Stimulated activated CD8-positive, alpha-beta memory T cell treated with anti-CD3 and anti-CD28 coated beads, Interleukin-7, amount 100 ng/mL, for 4 hours (primary cell): ENCODE measurements around the gene GPS2.
A peak's percentile ranks its signal among the peaks of the same experiment; 100 is the strongest.

Experiments
- DNase-seq, 2 donors: peaks; one replicate each; pipeline ENCODE4 v3.0.0-alpha.2; 2020; ENCODE audit warnings: low read depth in 2 of 2

GPS2 gene

DNA sequence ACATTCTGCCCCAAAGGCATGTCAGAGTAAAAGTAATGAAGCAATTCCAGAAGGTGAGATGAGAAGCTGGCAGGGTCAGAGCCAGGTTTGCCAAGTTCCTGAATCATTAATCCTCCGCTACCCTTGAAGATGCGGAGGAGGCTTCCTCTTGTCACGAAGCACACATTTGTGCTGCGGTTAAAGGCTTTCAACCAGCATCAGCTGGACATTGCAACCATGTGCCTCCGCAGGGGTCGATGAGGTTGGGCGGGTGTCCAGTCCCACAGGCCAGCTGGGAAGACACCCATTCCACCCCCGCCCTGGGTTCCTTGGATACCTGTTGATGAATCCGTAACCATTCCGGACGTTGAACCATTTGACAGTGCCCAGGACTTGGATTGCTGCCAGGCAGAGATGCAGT, 22.0 kb downstream of the GPS2 start:
- DNase-seq, result no peak

DNA sequence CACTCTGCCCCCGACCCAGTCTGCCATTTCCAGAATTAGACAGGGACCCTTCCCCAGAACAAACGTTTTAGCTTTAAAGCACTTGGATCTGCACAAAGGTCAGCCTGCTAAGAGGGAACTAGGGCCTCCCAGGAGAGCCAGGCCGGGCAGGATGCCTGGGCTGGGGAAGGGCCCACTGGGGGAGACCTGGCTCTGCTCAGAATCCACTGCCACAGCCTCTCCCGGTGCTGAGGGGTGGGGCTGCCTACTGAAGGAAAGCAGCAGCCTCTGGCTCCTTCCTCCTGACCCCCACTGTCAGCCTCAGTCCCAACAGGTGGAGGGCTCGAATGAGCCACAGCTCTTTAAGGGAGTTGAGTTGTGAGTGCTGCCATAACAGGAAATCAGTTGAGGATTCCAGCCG, 22.4 kb downstream of the GPS2 start:
- DNase-seq, result no peak

DNA sequence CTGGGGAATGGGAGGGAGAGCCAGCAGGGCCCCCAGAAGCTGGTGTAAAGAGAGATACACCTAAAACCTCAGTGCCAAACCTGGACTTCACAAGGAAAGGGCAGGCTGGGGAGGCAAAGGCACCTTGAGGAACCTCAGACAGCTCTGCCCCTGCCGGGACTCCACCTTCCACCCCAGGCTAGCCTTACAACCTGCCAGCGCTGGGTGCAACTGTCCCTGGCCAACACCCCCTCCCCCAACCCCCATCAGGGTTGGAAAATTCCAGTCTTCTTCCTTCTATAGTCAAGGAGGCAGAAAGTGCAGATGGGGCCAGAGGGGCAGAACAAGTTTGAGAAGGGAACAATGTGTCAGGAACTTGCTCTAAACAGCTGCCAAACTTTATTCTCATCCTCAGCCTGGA, 23.0 kb downstream of the GPS2 start:
- DNase-seq, result no peak

DNA sequence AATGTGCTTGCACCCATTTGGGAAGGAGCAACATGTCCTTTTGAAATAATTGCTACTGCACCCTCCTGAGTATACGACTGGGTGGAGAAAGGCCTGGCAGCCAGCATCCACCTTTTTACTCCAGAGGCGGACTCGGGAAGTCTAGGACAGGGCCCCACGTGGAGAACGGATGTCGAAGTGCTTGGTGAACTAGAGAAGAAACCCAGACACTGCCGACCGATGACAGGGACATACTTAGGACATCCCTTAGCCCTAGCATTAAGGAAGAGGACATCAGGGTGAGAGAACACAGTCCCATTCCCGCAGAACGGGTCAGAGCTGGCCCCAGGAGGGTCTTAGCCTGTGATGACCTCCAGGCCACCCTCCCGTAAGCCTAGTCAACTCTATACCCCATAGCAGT, 24.5 kb downstream of the GPS2 start:
- no peak for DNase-seq

DNA sequence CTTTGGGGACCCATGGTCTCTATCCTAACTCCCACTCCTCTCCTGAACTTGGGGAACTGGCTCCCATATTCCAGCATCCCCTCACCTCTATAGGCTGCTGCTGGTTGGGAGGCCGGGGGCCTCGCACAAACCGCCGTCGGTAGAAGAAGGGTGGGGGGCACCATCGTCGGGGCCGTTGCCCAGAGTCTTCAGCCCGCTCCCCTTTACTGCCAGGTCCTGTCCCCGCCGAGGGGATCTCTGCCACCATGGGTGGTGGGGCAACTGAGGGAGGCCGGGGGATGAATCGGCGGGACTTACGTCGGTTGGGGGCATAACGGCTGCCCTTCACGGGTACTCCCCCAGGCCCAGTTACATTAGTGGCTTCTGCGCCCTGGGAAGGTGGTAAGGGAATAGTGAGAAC, 25.0 kb downstream of the GPS2 start:
- no peak for DNase-seq

DNA sequence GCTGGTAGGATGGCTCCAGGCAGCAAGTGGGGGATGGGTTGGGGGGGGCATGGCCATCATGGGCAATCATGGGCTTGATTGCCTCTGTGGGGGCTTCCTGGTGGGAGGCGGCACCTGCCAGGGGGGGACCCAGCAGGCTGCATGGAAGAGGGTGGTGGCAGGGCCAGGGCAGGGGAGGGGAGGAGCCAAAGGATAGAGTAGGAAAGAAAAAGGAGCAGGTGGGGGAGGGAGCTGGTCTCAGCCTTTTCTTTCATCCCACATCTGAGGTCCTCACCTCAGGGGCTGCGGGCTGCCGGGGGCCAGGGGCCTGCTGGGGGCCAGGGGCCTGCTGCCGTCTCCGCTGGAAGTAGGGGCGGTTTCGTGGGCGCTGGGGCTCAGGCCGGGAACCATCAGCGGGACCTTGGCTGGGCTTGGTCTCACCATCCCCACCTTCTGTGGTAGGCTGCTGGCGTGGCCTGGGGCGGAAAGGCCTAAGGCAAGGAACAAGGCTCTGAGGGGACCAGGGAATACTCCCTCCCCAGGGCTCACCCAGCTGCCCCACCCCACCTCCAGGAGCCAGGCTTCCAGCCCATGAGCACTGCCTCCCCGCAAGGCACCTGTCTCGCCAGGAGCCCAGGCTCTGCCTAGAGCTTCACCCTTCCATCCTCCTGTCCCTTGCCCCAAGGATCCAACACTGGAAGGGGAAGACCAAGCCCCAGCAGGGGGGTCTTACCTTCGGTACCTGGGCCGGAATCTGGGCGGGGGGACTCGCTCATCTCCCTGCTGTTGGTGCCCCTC, 25.7 kb downstream of the GPS2 start:
- no peak for DNase-seq

DNA sequence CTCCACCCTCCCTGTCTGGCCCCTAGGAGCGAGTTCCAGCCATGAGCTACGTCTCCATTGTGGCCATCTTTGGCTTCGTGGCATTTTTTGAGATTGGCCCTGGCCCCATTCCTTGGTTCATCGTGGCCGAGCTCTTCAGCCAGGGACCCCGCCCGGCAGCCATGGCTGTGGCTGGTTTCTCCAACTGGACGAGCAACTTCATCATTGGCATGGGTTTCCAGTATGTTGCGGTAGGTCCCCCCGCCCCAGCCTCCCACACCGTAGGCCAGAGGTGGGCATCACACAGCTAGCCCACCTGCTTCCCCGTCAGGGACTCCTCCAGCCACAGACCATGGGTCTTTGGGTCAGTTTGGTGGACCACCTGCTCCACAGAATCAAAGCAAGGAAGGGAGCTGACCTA, 29.5 kb downstream of the GPS2 start:
- no peak for DNase-seq

DNA sequence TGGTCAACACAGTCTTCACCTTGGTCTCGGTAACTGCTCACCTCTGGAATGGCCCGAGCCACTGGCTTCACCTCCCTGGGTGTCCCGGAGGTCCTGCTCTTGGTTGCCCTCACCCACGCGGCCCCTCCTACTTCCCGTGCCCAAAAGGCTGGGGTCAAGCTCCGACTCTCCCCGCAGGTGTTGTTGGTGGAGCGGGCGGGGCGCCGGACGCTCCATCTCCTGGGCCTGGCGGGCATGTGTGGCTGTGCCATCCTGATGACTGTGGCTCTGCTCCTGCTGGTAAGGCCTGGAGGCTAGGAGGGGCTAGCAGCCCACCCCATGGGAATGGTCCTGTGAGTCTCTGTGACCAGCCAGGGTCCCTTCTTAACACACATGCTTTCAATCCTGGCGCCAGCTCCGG, 30.2 kb downstream of the GPS2 start:
- DNase-seq, result no peak

DNA sequence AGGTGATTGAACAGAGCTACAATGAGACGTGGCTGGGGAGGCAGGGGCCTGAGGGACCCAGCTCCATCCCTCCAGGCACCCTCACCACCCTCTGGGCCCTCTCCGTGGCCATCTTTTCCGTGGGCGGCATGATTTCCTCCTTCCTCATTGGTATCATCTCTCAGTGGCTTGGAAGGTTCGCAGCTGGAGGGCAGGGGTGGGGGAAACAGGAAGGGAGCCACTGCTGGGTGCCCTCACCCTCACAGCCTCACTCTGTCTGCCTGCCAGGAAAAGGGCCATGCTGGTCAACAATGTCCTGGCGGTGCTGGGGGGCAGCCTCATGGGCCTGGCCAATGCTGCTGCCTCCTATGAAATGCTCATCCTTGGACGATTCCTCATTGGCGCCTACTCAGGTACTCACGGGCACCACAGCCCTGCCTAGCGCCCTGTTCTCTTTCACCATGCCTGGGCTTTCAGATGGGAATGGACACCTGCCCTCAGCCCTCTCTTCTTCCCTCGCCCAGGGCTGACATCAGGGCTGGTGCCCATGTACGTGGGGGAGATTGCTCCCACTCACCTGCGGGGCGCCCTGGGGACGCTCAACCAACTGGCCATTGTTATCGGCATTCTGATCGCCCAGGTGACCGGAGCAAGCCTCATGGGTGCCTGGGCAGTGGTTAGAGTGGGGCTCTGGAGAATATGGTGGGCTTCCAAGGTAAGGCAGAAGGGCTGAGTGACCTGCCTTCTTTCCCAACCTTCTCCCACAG, 31.5 kb downstream of the GPS2 start:
- DNase-seq, result no peak

DNA sequence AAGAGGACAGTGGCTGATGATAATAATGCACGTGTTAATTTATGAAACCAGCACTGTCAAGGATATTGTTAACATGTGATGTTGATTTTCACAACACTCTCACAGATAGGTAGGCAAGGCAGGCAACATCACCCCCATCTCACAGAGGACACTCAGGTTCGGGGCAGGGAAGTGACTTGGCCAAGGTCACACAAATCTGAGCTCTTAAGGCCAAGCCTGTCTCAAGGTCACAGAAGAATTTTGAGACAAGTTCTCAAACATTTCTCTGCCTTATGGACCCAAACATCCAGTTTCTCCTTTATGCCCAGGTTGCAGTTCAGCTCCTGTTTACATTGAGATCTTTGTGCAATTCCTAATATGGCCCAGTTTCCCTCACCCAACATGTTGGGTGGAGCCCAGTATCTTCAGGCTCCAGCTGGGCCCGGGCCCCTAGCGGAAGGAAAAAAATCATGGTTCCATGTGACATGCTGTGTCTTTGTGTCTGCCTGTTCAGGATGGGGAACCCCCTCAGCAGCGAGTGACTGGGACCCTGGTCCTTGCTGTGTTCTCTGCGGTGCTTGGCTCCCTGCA, 32.3 kb downstream of the GPS2 start:
- DNase-seq, result no peak

DNA sequence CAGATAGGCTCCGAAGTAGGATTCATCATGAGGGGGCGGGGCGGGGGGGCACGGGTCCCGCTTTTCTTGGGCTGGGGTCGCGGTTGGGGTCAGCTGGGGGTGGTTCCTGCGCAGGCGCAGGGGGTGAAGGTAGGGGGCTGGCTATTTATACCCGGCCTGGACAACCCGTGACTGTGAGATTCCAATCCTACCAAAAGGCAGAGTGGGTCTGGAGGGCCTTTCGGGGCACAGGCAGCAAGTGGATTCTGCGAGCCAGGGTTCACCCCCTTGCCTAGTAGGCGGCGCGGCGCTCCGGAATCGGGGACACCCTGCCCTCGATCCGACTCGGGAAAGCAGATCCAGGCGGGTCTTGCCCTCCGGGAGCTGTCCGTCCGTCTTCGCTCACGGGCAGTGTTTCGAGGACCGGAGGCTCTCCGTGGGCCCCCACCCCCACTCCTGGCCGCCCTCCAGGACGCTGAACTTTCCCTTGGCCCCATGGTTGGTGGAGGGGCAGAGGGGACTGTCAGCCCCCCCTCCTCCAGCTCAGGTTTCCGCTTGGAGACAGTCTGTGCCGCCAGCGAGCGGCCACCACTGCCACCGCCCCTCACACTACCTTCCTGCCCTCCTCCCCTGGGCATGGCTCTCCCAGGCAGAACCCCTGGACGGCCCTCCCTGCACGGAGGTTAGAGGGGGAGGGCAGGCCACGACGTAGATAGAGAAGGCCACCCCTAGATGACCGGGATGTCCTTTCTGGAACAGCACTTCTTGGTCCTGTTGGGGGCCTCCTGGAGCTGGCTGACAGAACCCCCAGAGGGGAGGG, 33.0 kb downstream of the GPS2 start:
- no peak for DNase-seq

DNA sequence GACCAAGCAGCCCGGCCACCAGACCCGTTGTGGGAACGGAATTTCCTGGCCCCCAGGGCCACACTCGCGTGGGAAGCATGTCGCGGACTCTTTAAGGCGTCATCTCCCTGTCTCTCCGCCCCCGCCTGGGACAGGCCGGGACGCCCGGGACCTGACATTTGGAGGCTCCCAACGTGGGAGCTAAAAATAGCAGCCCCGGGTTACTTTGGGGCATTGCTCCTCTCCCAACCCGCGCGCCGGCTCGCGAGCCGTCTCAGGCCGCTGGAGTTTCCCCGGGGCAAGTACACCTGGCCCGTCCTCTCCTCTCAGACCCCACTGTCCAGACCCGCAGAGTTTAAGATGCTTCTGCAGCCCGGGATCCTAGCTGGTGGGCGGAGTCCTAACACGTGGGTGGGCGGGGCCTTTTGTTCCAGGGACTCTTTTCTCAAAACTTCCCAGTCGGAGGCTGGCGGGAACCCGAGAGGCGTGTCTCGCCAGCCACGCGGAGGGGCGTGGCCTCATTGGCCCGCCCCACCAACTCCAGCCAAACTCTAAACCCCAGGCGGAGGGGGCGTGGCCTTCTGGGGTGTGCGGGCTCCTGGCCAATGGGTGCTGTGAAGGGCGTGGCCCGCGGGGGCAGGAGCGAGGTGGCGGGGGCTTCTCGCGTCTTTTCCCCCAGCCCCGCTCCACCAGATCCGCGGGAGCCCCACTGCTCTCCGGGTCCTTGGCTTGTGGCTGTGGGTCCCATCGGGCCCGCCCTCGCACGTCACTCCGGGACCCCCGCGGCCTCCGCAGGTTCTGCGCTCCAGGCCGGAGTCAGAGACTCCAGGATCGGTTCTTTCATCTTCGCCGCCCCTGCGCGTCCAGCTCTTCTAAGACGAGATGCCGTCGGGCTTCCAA, 33.8 kb downstream of the GPS2 start, which contains the start of gene SLC2A4:
SLC2A4 (plus strand) TSS at position 645 of the 879 bp plus-strand sequence; CDS start at position 862, 217 bp downstream.
- DNase-seq, result peak; percentile 76 to 83

DNA sequence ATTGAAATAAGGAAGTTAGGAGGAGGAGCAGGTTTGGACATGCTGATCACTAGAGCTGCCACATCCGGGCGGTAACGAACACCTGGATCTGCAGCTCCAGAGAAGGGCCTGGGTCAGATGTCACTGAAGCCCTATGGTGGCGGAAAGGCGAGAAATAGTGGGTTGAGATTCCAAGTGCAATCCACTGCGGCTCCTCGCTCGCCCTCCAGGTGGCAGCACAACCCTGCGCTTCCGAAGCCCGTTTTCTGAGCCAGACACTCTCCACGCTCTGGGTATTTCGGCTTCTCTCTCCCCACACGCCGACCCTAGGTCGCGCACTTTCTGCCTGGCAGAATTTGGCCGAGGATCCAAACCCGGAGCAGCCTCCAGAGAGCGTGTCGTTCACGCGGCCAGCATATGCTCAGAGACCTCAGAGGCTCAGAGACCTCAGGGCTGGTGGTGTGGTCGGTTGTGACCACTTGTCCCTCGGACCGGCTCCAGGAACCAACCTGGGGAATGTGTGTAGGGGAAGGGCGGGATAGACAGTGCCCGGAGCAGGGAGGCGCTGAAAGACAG, 34.6 kb downstream of the GPS2 start:
- DNase-seq, result peak; percentile 70 to 77

DNA sequence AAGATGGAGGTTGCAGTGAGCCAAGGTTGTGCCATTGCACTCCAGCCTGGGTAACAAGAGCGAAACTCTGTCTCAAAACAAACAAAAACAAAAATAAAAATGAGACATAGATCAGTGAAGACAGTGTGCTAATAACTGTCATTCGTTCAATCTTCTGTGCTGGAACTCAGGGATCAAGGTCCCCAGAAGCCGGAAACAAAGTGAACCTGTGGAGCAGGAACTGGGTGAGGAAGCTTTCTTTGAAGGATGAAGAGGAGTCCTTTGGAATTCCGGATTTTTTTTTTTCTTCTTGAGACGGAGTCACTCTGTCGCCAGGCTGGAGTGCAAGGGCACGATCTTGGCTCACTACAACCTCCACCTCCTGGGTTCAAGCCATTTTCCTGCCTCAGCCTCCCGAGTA, 35.7 kb downstream of the GPS2 start:
- DNase-seq, result no peak

DNA sequence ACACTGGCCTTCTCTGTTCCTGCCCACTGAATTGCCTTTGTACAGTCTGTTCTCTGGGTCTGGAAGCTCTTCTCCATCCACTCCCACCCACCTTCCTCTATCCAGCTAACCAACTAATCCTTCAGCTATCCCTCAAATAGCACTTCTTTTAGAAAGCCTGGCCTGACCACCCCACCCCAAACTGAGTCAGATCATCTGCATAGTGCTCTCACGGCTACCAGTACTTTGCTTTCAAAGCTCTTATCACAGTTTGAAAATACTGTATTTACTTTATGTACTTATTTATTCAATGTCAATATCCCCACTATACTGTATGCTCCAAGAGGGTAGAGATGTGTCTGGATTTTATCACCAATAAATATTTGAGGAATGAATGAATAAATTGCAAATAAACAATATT, 48.4 kb downstream of the GPS2 start:
- DNase-seq, result no peak

DNA sequence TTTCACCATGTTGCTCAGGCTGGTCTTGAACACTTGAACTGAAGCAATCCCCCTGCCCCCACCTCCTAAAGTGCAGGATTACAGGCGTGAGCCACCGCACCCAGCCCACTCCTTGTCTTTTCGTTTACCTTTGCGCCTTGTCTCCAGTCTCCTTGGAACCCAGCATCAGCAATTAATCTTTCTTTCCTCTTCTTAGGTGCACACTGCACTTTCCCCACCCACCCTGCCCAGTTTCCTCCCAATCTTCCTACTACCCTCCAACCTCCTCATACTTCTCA, 51.4 kb downstream of the GPS2 start:
- DNase-seq, result no peak

DNA sequence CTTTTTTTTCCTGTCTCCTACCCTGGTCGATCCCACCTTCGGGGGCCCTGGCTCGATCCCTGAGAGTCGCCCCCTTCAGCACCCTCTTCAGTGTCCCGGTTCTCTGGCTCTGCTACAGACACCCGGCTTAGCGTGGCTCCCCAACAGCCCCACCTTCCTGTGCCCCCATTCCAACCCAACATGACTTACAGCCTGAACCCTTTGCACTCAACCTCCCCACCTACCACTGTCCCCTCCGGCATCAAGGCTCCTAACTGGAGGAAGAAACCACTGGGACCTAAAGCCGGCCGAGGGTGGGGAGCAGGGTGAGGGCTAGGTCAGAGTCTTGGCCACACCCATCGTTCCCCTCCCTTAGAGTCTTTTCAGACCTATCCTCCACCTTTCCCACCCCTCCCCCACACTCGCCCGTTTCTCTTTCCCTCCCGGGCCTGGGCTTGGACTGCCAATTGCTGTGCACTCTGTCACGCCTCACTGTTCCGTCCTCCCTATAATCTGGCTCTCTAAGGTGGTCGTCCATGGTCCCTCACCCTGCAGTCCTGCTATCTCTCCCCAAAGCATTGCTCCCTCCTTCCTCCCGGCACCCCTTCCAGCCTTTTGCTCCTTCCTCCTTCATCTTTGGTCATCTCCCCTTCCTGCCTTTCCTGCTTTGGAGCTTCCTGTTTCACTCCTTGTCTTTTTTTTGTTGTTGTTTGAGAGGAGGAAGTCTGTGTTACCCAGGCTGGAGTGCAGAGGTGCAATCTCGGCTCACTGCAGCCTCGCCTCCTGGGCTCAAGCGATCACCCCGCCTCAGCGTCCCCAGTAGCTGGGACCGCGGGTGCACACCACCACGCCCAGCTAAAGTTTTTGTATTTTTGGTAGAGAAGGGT, 52.0 kb downstream of the GPS2 start:
- DNase-seq, result no peak
